Effector CD4-positive, alpha-beta T cell (primary cell): ENCODE measurements around the gene SAP30L.
A peak's percentile ranks its signal among the peaks of the same experiment; 100 is the strongest.

Experiments
- DNase-seq: peaks from one replicate; pipeline ENCODE4 v3.0.0-alpha.2; 2020

SAP30L gene

DNA sequence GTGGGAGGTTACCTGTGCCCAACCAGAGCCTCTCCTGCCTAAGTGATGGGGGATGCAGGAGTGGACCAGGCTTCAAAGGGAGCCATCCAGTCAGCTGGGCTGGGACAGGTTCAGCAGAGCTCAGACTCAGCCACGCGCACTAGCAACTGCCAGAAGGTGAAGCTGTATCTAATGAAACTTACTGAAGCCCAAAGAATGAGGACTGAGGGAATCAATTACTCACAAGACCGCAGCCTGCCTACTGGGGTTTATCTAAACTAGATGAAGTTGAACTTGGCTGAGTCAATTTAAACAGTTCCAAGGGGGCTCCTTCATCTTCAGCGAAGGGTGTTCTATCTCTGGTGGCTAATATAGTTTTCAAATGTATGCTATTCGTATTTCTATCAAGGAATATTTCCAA lies 20.9 kb downstream of the SAP30L start:
- no peak for DNase-seq

DNA sequence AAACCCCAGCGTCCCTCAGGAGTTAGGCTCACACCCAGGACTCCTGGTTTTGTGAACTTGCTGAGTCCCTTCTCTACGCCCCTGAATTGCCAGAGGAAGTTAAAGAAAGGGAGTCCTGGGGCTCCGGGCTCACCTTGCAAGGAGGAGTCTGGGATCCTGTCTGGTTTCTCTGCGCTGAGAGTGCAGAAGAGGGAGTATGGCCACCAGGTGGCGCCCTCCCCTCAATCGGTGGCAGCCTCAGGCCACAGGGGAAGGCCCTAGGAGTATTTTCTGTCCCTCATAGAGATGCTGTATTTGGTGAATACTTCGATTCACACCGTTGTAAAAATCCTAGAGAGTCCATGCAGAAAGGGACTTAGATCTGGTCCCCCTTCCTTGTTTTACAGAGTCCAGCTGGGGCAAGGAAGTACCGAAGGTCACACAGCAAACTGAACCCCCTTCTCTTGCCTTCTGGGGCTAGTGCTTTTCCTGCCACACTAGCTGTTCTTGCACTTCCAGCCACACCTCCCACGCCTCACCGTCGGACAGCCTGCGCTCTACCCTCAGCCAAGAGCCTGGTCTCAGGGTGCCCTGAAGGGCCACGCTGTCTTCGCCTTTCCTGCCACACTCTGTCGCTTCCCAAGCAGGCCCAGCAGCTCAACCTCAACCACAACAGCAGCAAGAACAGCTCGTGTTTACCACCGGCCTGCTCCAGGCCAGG lies 22.0 kb downstream of the SAP30L start:
- DNase-seq = peak; percentile 68

DNA sequence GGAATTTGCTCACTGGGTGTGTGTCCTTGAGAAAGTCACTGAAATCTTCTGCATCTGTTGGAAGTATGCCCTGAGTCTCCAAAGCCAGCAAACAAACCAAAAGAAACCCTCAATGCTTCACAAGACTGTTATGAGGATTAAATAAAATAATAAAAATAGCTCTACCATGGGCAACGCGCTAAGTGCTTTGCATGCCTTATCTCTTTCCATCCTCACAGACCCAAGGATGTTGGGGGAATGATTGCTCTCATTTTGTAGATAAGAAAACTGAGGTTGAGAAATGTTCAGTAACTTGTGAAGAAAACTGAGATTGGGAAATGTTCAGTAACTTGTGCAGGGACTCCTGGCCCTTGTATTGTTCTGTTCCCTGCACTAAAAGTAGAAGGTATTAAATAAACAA lies 24.3 kb downstream of the SAP30L start:
- DNase-seq = no peak

DNA sequence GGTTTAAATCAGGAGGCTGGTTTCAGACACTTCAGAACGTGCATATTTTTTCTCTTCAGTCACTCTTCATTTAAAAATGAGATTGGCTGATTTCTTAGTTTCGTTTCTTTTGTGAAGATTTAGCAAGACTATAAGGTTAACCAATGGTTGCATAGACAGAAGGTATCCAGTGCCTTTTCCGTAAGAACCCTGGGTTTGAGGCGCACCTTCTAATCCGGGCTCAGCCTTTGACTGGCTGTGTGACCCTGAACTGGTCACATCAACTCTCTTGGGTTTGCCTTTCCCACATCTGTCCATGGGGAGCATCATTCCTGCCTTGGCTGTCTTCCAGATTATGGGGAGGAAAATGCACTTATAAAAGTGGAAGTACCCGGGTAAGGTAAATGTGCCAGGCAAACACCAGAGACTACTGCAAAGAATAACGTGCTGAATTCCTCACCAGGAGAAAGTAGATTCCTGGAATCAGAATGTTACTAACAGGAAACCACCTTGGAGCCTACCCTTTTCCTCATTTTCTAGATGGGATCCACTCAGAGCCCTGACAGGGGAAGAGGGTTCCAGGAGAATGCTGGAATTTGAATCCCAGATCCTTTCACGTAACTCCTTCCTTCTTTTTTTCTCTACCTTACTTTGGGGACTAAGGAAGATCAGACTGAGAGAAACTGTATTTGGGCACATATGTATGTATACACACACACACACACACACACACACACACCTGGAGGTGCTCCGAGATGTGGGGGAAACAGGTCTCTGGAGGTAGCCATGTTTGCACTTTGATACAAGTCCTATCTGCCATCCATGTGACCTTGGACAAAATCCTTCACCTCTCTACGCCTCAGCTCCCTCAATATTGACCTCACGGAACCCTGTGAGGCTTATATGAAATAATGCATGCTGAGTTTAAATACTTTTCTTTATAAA lies 25.4 kb downstream of the SAP30L start:
- DNase-seq = no peak

DNA sequence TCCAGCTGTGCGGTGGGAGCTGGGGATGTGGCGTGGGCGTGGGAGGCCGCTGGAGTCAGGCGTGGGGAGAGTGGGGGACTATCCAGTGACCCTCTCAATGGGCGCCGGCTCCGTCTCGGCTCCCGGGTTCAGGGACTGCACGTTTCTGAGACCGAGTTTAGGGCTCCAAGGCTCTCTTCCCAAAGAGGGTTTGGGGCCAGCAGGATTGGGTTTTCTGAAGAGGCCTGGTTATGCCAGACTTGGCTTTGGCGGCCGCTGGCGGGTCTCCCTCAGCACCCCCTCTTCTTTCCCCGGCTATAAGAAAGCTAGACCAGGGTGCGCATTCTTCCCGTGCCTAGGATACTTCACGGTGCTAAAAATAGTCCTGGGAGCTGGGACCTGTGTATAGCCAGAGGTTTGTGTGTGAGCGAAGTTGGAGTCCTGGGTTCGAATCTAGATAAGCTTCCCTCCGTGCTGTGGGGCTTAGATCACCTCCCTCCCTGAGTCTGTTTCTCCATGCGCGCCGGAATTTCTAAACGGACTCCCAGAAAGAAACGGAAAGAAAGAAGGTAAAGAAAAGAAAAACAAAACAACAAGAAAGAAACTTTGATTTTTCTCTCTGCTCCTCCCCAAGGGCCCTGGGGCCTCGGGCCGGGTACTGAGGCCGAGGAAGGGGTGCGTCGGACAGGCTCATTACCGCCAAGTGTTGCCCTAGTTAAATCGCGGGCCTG lies 27.2 kb downstream of the SAP30L start:
- DNase-seq = no peak

DNA sequence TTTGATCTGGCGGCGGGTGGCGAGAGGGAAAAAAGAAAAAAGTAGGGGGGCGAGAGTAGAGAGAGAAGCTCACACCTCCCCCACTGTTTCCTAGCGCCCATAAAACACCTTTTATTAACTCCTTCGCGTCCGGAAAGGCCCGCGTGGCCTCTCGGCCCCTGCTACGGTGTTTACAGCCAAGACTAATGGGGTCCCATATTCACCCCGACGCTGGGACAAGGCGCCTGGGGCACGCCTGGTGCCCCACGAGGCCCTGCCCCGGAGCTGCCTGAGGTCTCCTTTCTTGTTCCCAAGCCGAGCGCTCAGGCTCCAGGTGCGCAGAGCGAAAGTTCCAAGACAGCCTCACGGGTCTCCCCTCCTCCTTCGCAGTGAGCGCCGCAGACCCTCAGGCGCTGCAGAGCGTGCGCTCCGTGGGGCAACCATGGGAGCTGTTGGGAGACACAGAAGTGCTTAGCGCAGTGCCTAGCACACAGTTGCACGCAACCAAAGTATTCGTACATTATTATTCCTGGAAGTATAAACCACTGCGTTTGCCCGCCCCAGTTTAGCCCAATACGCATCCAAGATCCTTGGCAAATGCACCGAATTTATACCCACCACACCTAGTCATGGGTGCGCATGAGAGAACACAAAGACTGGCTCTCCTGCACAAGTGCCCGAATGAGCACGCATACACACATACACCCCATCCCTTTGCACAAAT lies 27.9 kb downstream of the SAP30L start:
- DNase-seq = no peak

DNA sequence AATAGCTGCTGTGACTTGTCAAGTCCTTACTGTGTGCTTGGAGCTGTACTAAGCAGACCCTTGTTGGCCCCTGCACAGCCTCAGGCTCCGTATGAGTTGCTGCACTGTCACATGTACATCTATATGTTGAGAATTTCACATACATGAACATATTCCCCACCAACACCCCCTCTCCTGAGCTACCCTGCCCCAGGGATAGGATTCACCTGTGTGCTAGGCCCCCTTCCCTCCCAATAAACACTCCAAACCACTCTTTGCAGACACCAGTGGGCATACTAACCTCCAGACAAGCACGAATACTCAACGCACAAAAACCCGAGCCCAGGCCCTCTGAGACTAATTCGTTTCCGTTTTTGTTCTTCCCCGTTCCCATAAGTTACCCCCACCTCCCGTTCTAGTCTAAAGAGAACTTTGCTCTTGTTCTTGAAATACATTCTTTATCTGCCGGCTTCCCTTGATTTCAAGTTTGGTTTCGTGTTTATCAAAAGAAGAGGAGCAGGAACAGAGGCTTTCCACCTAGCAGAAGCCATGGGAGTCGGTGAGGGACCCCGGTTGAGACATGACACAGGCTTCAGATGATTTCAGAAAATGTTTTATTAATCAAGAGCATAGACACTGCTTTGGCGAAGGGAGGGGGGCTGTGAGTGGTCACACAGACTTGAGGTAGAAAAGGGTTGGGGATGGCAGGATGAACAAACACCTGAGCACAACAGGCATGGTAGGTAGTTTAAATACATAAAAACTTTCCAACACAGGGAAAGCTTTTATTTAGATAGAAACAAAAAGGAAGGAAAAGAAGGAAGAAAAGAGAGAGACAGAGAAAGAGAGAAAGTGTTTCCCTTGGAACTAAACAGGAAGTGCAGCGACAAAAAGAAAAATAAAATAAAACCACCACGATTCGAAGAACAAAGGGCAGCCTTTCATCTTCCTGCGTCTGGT lies 28.9 kb downstream of the SAP30L start:
- no peak for DNase-seq

DNA sequence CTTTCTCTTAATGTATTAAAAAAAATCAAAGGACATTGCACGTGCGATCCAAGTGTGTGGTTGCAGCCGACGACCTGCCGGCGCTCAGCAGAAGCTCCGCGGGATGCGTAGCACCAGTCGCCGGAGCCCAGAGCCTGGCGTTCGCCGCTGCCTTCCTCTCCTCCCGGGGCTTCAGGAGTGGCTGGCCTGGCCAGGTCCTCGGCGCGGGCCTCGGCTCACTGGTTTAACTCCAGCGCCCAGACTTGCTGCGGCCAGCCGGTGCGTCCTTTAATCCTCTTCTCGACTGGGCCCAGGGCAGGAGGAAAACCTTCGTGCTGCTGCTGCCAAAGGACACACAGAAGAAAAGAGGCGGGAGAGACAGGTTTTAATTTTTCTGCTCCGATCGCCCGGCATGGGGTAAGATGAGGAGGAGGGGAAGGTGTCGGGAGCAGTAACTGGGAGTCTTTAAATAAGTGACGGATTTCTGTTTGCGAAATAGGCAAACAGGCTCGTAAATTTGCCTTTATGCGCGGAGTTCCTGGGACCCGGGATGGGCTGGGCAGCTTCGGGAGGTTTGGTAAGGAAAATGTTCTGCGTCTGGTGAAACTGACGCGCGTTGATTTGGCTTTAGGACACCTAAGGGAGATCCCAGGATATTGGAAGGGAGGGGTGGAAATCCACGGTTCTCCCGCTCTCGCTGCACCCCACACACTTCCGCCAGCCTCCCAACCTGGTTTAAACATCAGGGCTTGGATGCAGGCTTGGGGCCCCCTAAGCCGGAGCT lies 30.0 kb downstream of the SAP30L start:
- DNase-seq = no peak

DNA sequence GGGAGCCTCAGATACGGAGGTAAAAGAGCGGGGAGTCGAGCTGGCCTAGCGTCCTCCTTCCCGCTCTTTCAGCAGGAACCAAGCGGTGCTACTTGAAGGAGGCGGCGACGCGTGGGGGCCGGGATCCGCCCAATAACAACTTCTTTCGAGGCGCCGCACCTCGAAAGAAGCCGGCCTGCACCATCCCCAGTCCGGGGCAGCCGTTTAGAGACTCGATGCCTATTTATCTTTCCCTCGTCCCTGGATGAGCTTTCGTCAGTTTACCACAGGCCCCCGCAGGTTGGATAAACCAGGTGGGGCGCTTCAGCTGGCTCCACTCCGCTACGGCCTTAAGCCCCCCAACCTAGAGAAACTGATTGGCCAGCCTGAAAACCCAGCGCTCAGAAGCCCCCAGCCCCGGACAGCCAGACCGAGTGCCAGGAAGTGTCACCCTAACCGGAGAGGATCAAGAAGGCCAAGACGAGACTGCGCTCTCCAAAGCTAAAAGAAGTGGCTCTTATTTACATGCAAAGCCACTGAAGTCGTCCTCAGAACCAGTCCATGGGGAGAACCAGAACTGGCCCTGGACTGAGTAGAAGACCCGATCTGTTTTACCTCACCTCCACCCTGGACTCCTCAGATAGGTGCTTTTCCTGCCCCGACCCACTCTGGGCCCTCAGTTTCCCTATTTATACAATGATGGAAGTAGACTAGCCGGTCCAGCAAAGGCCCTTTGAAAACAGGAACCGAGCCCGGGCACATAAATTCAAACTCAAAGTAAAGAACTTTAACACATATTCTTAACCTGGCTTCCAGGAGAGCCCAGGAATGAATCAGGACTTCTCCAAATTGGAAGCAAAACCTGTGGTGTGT lies 30.8 kb downstream of the SAP30L start:
- no peak for DNase-seq

DNA sequence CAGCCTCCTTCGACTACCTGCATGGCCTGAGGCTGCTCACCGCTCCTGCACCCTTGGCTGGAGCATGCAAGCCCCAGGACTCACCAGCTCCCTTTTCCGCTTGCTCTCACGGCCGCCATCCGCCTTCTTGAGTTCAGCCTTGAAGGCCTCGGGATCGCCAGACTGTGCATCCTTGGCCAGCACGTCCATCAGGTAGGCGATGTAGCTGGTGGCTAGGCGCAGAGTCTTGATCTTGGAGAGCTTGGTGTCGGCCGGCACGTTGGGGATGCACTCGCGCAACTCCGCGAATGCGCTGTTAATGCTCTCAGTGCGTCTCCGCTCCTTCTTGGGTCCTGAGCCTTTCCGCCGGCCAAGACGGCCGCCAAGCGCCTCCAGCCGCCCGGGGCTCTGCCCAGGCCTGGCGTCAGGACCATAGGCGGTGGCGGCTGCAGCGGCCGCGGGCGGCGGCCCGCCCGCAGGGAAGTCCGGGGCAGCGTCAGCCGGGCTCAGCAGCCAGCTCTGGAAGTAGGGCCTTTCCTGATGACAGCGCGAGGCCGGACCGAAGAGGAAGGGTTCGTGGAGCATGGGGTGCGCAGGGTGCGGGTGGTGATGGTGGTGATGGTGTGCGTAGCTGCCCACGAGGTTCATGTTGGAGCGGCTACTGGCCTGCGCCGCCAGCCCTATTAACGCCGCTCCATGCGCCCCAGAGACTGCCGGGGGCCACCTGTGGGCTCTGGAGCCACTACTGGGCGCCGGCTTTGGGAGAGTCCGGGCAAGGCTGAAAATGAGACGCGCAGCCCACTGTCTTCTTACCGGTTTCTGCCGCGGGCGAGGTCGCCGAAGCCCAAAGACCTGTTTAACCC lies 31.8 kb downstream of the SAP30L start:
- no peak for DNase-seq

DNA sequence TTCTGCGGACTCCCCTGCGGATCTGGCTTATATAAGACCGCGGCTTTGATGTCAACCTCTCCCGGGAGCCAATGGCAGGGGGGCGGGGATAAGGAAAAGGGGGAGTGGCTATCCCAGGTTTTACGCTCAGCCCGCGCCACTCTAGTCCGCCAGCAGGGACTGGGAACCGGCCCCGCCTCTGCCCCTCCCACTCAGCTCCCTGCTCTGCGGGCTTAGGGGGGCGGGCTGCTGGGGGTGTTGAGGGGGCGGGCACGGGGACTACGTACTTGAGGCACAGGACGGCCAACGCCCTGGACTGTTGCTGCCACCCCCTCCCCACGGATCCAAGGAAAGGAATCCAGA lies 32.4 kb downstream of the SAP30L start, which contains the start of gene HAND1:
TSS of gene HAND1 (minus strand) at position 4 of the 342 bp plus-strand sequence. CDS start 219 bp downstream, outside the sequence.
- no peak for DNase-seq

DNA sequence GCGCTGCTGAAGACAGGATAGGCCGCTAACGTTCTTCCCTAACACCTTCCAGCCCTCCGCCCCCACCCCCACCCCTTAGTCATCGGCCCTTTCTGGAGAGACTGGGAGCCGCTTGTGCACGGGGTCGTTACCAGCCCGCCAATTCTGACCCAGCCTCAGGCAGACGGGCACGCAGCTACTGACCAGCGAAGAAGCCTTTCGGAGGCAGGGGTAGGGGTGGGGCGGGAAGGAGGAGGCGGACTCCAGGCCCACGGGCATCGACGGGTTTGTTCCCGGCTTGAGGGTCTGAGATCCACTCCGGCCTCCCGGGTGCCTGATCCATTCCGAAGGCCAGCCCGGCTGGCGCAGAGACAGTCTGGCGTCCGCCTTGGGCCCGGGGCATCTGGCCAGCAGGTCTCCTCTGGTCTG lies 33.0 kb downstream of the SAP30L start:
- DNase-seq = no peak

DNA sequence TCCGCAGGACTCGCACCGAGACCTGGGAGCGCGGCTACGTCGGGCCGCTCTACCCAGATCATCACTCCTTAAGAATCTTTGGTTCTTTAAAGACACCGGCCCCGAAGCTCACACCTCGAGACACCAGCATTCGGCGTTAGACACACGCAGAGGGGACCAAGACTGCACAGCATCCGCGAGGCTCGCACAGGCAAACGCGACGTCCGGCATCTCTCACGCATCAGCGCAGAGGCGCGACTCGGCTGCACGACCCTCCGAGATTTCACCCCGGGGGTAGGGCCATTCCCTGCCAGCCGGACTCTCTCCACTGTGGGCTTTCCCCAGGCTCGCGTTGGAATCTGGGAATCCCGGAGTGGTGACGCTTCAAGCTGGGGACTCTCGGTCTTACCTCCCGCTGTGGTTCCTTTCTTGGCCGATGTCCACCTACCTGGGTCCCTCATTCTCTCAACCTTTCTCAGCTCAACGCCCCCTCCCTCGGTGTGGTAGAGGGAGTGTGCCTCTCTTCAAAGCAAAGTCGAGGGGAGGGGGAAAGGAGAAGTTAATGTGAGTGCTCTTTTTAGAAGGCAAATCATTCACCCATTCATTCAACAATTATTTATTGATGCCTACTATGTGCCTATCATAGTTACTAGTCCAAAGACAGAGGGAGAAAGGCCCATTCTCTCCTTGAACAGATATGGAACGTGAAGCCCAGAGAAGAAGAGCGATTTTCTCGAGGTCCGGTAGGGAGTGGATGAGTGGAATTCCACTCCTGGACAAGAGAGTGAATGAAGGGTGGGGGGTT lies 33.6 kb downstream of the SAP30L start:
- no peak for DNase-seq

DNA sequence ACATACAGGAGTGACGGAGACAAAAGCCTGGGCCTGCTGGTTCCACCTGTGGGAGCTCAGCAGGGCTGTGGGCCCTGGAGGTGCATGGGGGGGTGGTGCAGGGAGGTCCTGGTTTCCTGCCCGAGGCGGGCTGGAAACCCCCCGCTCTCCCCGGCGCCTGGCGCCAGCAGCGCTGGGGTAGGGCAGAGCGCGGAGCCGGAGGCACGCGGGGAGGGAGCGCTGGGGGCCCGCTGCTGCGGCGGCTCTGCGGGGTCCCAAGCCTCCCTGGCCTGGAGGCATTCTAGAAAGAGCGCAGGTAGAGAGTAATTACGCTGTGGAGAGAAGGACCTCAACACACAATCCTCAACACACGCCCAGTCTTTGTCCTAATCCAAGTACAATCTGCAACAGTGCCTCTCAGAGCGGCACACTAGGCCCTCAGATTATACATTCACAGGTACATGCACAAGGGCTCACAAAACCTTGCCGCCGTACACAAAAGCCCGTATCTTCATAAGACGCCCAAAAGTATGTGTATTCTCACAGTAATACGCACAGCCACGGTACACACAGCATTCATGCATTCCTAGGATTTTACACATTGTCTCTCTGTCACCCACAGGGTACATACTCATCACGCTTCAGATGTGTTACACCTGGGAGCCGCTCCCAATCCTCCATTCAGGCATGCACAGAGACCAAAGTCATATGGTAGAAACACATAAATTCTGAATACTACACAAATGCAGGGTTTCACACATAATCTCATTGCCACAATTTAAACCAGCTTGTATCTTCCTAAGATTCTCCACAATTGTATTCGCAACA lies 34.4 kb downstream of the SAP30L start:
- DNase-seq = no peak

DNA sequence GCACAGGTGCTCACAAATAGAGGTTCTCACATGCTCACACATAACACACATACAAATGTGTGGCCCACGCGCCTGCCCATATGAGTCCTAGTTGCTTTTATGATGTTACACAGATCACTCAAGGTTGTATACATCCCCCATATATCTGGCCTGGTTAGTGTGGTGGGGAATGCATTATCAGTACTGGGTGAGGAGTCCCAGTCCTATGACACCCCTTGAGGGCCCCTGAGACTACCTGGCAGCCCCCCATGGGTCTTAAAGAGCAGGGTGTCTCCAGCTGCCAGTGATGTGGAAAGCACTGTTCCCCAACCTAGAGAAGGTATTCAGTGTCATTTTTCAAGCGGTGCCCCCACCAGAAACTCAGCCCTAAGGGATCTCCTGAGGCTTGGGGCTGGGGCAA lies 35.0 kb downstream of the SAP30L start:
- no peak for DNase-seq

DNA sequence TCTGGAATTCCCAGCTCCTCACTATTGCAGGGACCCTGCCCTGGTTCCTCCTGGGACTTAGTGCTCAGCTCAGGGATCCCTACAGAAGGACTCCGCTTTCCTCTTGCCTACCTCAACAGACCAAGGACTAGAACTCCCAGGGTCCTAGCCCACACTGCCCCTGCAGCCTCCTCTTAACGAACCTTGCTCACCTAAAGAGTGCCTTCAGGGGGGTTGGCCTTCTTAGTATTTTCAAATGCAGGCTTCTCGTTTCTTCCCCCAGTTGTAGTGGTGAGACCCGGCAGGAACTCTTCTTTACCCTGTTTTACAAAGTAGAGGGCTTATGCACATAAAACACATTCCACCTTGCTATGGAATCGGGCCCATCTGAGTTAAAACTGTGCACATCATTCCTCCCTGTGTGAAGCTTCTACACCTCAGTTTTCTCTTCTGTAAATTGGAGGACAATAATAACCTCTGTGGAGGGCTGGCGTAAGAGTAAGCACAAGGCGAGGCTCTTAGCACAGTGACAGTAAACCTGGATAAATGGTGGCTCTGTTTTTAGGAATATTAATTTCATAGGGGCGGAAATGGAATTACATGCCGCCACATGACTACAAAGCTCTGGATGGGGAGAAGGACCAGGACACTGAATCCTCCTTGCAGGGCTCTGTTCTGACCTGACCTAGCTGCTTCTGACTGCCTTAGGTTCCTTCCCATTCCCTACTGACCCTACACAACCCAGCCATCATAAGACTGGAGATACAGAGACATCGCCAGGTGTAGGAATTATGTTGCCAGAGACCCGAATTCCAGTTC lies 36.0 kb downstream of the SAP30L start:
- no peak for DNase-seq
